GM18873 (cell line): ENCODE measurements around the gene TTC23L.

Experiments
- ATAC-seq: cut with Tn5 transposase; IDR thresholded peaks from one replicate; pipeline ENCODE4 v1.9.1; 2021; ENCODE audit warnings: mild to moderate bottlenecking, moderate library complexity, moderate number of reproducible peaks; ENCODE audit not compliant: unreplicated experiment, low FRiP score

Gene TTC23L

GRCh38 chr5:34832568-34832967 is 6.4 kb upstream of the TTC23L start:
- ATAC-seq = no peak

- no peak for ATAC-seq
These were observed 5.9 kb upstream of the TTC23L start for GRCh38 chr5:34833090-34833489.

GRCh38 chr5:34833976-34834793 is 4.8 kb upstream of the TTC23L start:
- ATAC-seq = no peak

GRCh38 chr5:34834794-34835089 is 4.2 kb upstream of the TTC23L start:
- ATAC-seq = no peak

- ATAC-seq = no peak
These were observed 3.3 kb upstream of the TTC23L start for GRCh38 chr5:34835664-34836063.

GRCh38 chr5:34841816-34842215 is 2.9 kb downstream of the TTC23L start:
- ATAC-seq = no peak

- ATAC-seq = no peak
These were observed 3.6 kb downstream of the TTC23L start for GRCh38 chr5:34842554-34842953.

- ATAC-seq = no peak
These were observed 4.5 kb downstream of the TTC23L start for GRCh38 chr5:34843497-34843896.

GRCh38 chr5:34844106-34844505 is 5.1 kb downstream of the TTC23L start:
- no peak for ATAC-seq

GRCh38 chr5:34844999-34845398 is 6.0 kb downstream of the TTC23L start:
- no peak for ATAC-seq

GRCh38 chr5:34847056-34847455 is 8.1 kb downstream of the TTC23L start:
- no peak for ATAC-seq

GRCh38 chr5:34847552-34847951 is 8.6 kb downstream of the TTC23L start:
- no peak for ATAC-seq

- ATAC-seq = no peak
These were observed 9.3 kb downstream of the TTC23L start for GRCh38 chr5:34848230-34848629.

- ATAC-seq = no peak
These were observed 10.3 kb downstream of the TTC23L start for GRCh38 chr5:34849253-34849652.

- peak; percentile 89 for ATAC-seq
These were observed 15.7 kb downstream of the TTC23L start for GRCh38 chr5:34854459-34855174.

GRCh38 chr5:34857161-34857560 is 18.2 kb downstream of the TTC23L start:
- no peak for ATAC-seq

GRCh38 chr5:34857894-34858293 is 18.9 kb downstream of the TTC23L start:
- no peak for ATAC-seq

- no peak for ATAC-seq
These were observed 19.8 kb downstream of the TTC23L start for GRCh38 chr5:34858790-34859189.

GRCh38 chr5:34859253-34859652 is 20.3 kb downstream of the TTC23L start:
- ATAC-seq = no peak

- no peak for ATAC-seq
These were observed 25.0 kb downstream of the TTC23L start for GRCh38 chr5:34863946-34864345.

GRCh38 chr5:34865091-34865490 is 26.1 kb downstream of the TTC23L start:
- ATAC-seq = no peak

- no peak for ATAC-seq
These were observed 28.1 kb downstream of the TTC23L start for GRCh38 chr5:34866989-34867471.
